ENCODE results near the gene INTS1. TPM values are rescaled to one million over a fixed set of nuclear protein-coding genes. Genes with fewer than 3 reads are reported as not detected.

INTS1 gene
- total and polyA plus RNA-seq, 2 of the 4 experiments (the other 2 are of a cell fraction) = 9.3 to 40.1 TPM

- intact Hi-C loops (cut with micrococcal nuclease) = no loop called here
- no peaks in the 10 kb centered on the region for H3K9me1 ChIP-seq (ENCODE audit: insufficient read depth, low read length)
- H3K79me1 ChIP-seq (ENCODE audit: low read depth in 1 of 2, low read length in 2 of 2) = no peaks in the 10 kb centered on the region
- H3K14ac ChIP-seq (replicated peaks; ENCODE audit: low read depth, low read length) = no peak overlapping the region
- dilution Hi-C loops (cut with HindIII; ENCODE audit: low sequenced_read_pairs, unreplicated experiment) = no loop called here
- TF ChIP-seq NFE2L2 (IDR thresholded peaks at IDR 0.05; ENCODE audit: low read depth, low read length) = no peak
- TF ChIP-seq BHLHE40 (IDR thresholded peaks at IDR 0.05; ENCODE audit: low read depth, low read length) = no peak
- no peak for TF ChIP-seq RFX5 (IDR thresholded peaks at IDR 0.05; ENCODE audit: low read depth, low read length)
- no peak for TF ChIP-seq RAD21 (IDR thresholded peaks at IDR 0.05; ENCODE audit: low read length)
- TF ChIP-seq CEBPB (IDR thresholded peaks at IDR 0.05; ENCODE audit: low read depth, low read length) = no peak
- no peak for TF ChIP-seq CHD1 (IDR thresholded peaks at IDR 0.05; ENCODE audit: low read depth, low read length)
- no peak for TF ChIP-seq USF2 (IDR thresholded peaks at IDR 0.05; ENCODE audit: low read depth, low read length)
- TF ChIP-seq CTCF (conservative IDR thresholded peaks at IDR 0.05; ENCODE audit: low read depth, low read length) = no peak
- no peak for TF ChIP-seq MAZ (IDR thresholded peaks at IDR 0.05; ENCODE audit: borderline replicate concordance, low read depth, low read length)
- TF ChIP-seq MXI1 (IDR thresholded peaks at IDR 0.05; ENCODE audit: borderline replicate concordance, low read depth, low read length) = no peak
- no peak for TF ChIP-seq SMC3 (IDR thresholded peaks at IDR 0.05; ENCODE audit: low read depth, low read length)
- TF ChIP-seq ELK1 (IDR thresholded peaks at IDR 0.05; ENCODE audit: borderline replicate concordance, low read depth, low read length) = no peak
- no peak for TF ChIP-seq MAFK (IDR thresholded peaks at IDR 0.05; ENCODE audit: low read depth, low read length)
- no peak for TF ChIP-seq RCOR1 (IDR thresholded peaks at IDR 0.05; ENCODE audit: insufficient replicate concordance, low read length)
- no peak for TF ChIP-seq POLR2A (IDR thresholded peaks at IDR 0.05; ENCODE audit: low read depth, low read length)
- TF ChIP-seq FOS (IDR thresholded peaks at IDR 0.05; ENCODE audit: low read depth, low read length) = no peak
- H4K20me1 ChIP-seq (ENCODE audit: insufficient read depth, low read length) = no peaks in the 10 kb centered on the region
- H2BK5ac ChIP-seq (ENCODE audit: low read depth, low read length, poor library complexity, severe bottlenecking) = no peak overlapping the region
- H4K8ac ChIP-seq (ENCODE audit: low read depth in 2 of 2, low read length in 2 of 2) = no peak overlapping the region
- no peak overlapping the region for H3K4ac ChIP-seq (ENCODE audit: low read depth, low read length)
- ChIA-PET CTCF (no interaction called here), POLR2A (ENCODE audit: unreplicated experiment) (no interaction called here)
- peaks cover 25% of the 10 kb centered on the region for H3K27me3 ChIP-seq (ENCODE audit: control insufficient read depth, insufficient read depth, low read length)
- no peak for DNase-seq
- no peak overlapping the region for H2BK20ac ChIP-seq (ENCODE audit: low read depth, low read length)
- H2BK120ac ChIP-seq (ENCODE audit: low read depth, low read length) = no peak overlapping the region
- 92% methylated on average over 5 of the region's 15 CpGs; no CpG with 5 or more reads in 1 of the 2 experiments for WGBS, 2 experiments (ENCODE audit: extremely low coverage in 2 of 2, insufficient read length in 1 of 2)
- BruUV-seq (replicated peaks) = no TSS peak
- H2BK15ac ChIP-seq (ENCODE audit: low read depth, low read length) = no peak overlapping the region
- H4K5ac ChIP-seq (ENCODE audit: low read depth, low read length) = no peak overlapping the region
- no peak overlapping the region for H3K18ac ChIP-seq (ENCODE audit: low read depth, low read length)
- no peak overlapping the region for H3K4me2 ChIP-seq (ENCODE audit: low read depth, low read length)
- H3K56ac ChIP-seq (ENCODE audit: extremely low read depth, insufficient read depth, low read length) = no peak overlapping the region
- H2AFZ ChIP-seq (replicated peaks; ENCODE audit: low read length, poor library complexity) = no peak overlapping the region
- in situ Hi-C loops (cut with MboI; ENCODE audit: low sequenced_read_pairs) = no loop called here
- H3K4me1 ChIP-seq (ENCODE audit: control insufficient read depth, insufficient read depth, low read length) = no peaks in the 10 kb centered on the region
- H2AK5ac ChIP-seq (ENCODE audit: low read depth, low read length) = no peak overlapping the region
- no peak overlapping the region for H3K4me3 ChIP-seq (ENCODE audit: insufficient read depth, low read depth, low read length)
- ATAC-seq (ENCODE audit: low read depth) = no peak
- H3K9ac ChIP-seq (ENCODE audit: low read depth, low read length) = no peak overlapping the region
- peaks cover 2% of the 10 kb centered on the region; the same call in 1 of the 2 replicates for H3K9me3 ChIP-seq (ENCODE audit: control insufficient read depth, insufficient read depth, low read length)
- H4K91ac ChIP-seq (ENCODE audit: insufficient read depth, low read depth, low read length) = no peak overlapping the region
- no peaks in the 10 kb centered on the region for H3K36me3 ChIP-seq (ENCODE audit: control insufficient read depth, insufficient read depth, low read length)
- H3K27ac ChIP-seq (ENCODE audit: insufficient read depth, low read length) = no peak overlapping the region
- H2AK9ac ChIP-seq (replicated peaks; ENCODE audit: low read depth, low read length, poor library complexity) = no peak overlapping the region
- no peak overlapping the region for H3K23ac ChIP-seq (ENCODE audit: low read depth, low read length)
These were observed 77.7 kb downstream of the INTS1 start for GRCh38 chr7:1426474-1426873.

All from IMR-90 (cell line).